GM18499 (cell line): ENCODE results near the gene TMEM43.
"Not testable (repeated sequence)": the region's sequence is repeated elsewhere in the genome, so short reads cannot be mapped to it uniquely, and the experiment has no call there.

ENCODE experiments used
- ATAC-seq: cut with Tn5 transposase; IDR thresholded peaks from one replicate; pipeline ENCODE4 v1.9.1; 2021; ENCODE audit warnings: moderate number of reproducible peaks; ENCODE audit not compliant: insufficient read depth, unreplicated experiment

The TMEM43 gene, protein sequence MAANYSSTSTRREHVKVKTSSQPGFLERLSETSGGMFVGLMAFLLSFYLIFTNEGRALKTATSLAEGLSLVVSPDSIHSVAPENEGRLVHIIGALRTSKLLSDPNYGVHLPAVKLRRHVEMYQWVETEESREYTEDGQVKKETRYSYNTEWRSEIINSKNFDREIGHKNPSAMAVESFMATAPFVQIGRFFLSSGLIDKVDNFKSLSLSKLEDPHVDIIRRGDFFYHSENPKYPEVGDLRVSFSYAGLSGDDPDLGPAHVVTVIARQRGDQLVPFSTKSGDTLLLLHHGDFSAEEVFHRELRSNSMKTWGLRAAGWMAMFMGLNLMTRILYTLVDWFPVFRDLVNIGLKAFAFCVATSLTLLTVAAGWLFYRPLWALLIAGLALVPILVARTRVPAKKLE

DNA sequence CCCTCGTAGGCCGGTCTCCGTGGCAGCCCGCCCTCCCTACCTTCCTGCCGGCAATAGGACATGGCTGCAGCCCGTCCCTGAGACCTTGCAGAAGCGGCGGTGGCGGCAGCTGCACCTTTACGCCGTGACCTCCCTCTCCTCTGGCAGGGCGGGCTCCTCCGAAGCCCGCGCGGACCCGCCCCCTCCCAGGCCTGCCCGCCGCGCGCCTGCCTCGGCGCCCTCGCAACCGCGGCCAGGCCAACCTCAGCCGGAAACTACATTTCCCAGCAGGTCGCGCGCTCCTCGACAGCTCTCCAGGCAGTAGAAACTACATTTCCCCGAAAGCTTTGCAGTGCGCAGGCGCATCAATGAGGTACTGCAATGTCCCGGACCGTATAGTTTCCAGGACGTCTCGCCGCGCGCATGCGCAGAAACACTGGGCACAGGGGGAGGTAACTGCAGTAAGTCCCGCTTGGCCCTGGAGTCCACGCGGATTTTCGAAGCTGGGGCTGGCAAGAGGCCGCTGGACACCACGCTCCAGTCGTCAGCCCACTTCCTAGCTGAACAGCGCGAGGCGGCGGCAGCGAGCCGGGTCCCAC, at the start of gene TMEM43, which contains the start of gene CHCHD4:
TSS of gene TMEM43 (plus strand) at position 438 of the 578 bp plus-strand sequence. CDS start 142 bp downstream, outside the sequence.
TSS of gene CHCHD4 (minus strand) at position 256 of the 578 bp plus-strand sequence. CDS start at position 62, 194 bp downstream.
- peak; percentile 88 for ATAC-seq

DNA sequence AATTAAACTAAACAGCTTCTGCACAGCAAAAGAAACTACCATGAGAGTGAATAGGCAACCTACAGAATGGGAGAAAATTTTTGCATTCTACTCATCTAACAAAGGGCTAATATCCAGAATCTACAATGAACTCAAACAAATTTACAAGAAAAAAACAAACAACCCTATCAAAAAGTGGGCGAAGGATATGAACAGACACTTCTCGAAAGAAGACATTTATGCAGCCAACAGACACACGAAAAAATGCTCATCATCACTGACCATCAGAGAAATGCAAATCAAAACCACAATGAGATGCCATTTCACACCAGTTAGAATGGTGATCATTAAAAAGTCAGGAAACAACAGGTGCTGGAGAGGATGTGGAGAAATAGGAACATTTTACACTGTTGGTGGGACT, 49.6 kb upstream of the TMEM43 start:
- not testable (repeated sequence) for ATAC-seq

DNA sequence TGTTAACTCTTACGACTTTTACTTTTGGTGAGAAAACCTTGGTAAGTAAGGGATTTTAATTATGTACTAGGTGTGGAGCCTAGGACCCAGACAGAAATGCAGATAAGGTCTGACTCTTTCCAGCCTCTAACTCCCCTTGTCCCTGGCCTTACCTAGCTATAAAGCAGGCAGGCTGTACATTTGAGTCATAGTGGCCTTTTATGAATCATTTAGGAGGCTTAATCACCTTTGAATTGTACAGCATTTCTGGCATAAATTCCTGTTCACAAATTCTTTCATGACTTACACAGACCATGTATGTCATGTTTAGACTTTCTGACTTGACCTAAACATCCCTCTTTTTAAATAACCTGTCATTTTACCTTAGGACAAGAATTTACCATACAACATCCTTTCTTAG, 47.5 kb upstream of the TMEM43 start:
- no peak for ATAC-seq

DNA sequence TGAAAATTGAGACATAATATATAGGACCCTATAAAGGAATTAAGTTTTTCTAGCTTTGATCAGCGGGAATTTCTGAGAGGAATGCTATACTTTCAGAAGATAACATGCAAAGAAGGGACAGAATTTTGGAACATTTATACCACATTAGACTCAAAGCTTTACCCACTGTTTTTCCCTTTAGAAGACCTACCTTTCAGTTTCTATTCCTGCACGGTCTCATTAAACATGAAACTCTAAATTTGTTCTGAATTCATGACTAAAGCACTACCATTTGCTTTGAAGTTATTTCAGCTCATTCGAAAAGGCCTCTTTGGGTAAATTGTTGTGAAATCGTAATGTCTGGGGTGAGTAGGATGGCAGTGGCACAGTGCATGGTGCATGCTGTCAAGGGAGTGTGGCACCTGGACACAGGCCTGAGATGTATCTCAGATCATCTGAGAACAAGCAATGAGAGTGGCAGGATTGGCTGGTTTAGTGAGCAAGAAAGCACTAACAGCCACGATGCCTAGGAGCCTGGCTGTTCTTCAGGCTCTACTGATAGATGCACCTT, 42.7 kb upstream of the TMEM43 start:
- no peak for ATAC-seq

DNA sequence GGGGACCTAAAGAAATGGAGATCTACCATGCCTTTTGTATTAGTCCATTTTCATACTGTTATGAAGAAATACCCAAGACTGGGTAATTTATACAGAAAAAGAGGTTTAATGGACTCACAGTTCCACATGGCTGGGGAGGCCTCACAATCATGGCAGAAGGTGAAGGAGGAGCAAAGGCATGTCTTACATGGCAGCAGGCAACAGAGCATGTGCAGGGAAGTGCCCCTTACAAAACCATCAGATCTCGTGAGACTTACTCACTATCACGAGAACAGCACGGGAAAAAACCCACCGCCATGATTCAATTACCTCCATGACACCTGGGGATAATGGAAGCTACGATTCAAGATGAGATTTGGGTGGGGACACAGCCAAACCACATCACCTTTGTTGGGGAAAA, 37.4 kb upstream of the TMEM43 start:
- ATAC-seq, result not testable (repeated sequence)

DNA sequence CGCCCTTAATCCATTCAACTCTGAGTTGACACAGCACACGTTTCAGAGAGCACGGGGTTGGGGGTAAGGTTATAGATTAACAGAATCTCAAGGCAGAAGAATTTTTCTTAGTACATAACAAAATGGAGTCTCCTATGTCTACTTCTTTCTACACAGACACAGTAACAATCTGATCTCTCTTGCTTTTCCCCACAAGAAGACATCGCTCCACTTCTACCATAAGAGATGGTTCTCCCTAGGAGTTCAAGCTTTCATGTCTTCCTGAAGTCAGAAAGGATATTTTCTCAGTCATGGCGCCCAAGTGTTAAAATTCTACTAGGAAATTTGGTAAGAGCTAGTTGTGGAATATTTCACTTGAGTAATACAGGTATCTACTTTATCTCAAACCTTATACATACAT, 32.9 kb upstream of the TMEM43 start:
- not testable (repeated sequence) for ATAC-seq

DNA sequence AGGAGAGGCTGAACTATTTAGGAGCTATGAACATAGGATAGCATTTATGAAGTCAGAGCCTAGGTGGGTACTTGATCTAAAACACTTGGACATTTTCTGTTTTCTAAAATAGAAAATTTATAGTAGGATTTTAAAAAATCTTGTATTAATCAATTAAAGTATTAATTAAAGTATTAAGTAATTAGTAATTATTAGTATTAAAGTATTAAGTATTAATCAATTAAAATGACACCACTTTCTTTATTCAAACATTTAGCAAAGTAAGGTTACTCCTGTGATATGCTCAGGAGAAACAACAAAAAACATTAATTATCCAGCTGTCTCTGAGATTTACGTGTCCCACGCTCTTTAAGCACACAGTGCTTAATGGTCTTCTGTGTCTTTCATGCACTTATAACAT, 32.4 kb upstream of the TMEM43 start:
- no peak for ATAC-seq

DNA sequence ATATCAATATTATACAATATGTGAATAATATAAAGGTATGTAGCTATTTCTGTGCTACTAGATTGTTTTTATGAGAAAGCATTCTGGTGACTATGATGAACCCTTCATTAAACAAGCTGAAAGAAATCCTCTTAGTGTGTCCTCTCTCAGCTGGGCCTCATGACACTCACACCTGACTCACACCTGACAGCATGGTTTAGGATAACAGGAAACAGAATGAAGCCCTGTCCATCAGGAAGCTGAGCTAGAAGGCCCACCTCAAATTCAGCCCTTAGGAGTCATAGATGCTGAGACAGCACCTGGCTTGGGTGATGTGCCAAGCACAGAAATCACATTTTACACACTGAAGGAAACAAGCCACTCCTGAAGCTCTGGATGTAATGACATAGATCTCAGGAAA, 31.0 kb upstream of the TMEM43 start:
- ATAC-seq, result no peak

DNA sequence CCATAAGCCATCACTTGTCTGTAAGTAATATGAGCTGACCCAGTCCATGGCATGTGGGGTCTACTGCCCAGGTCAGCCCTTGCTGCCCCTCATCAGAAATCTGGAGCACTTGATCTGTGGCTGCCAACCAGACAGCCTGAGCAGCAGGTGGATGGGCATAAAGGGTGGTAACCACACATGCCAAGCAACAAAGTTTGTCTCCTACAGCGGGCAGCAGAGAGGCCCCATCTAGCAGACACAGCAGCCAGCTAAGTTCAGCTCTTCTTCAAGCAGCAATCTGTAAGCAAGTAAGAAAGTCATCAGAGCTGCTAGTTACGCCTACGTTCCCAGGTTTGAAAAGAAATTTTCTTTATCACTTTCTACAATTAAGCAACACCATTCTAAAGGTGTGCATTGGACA, 28.1 kb upstream of the TMEM43 start:
- no peak for ATAC-seq

DNA sequence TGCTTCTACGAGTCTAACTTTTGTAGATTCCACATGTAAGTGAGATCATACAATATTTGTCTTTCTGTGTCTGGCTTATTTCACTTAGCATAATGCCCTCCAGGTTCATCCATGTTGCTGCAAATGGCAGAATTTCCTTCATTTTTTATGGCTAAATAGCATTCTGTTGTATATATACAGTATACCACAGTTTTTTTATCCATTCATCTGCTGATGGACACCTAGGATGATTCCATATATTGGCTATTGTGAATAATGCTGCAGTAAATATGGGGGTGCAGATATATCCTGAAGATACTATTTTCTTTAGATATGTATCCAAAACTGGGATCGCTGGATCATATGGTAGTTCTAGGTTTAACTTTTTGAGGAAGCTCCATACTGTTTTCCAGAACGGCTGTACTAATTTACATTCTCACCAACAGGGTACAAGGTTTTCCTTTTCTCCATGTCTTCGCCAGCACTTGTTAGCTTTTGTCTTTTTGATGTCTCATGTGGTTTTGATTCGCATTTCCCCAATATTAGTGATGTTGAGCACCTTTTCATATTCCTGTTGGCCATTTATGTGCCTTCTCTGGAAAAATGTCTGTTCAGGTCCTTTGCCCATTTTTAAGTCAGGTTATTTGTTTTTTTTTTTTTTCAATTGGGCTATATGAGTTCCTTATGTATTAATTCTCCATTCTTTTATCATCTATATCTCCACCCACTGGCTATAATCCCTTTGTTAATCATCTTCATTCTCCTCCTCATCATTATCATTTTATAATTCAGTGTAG, 27.0 kb upstream of the TMEM43 start:
- no peak for ATAC-seq

DNA sequence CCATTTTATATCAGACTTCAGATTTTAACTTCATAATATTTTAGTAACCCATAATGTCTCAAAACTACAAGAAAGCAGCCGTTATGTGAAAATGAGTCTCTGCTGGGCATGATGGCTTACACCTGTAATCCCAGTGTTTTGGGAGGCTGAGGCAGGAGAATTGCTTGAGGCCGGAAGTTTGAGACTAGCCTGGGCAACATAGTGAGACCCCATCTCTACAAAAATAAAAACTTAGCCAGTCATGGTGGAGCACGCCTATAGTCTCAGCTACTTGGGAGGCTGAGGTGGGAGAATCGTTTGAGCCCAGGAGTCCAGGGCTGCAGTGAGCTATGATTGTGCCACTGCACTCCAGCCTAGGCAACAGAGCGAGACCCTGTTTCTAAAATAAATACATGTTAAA, 15.0 kb upstream of the TMEM43 start:
- not testable (repeated sequence) for ATAC-seq

DNA sequence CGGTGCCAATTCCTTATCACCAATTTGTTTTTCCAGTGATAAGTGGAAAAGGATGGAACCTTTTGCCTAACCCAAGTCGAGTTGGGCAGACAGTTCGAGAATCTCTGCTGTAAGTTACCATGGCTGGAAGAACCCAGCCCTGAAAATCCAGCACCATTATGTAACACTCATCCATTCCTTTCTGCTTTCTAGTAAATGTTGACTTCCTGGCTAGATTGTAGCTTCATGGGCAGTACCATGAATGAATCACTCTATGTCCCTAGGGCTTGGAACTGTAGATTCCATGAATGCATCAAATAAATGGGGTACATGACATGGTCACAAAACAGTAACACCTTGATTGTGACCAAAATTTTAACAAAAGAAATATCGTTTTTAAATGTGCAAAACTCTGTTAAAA, 14.2 kb upstream of the TMEM43 start:
- ATAC-seq, result no peak

DNA sequence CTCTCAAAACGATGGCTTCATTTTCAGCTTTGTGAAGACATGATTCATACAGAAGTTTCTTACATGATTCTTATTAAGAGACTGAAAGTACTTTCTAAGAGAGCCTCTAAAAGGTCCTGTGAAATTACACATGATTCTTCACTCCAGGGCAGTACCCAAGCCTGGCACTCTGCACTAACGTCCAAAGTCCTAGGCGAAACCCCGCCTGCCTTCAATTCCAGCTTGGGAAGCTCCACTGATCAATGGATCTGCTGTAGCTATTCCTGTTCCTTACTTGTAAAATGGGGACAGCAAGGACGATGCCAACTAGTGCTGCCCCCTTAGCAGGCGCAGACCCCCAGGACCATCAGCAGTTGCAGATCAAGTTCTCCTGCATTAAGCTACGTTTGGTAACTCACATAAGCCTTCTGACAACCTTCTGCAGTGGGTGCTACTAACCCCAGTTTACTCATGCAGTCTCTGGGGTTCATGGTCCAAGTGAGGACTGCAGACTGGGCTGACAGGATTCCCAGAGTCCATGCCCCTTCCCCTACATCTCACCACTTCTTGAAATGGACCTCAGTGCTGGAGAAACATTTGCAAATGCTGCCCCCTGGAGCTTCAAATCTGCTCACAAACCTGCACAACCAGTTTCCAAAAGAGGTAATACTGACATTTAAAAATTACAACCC, 10.8 kb upstream of the TMEM43 start:
- ATAC-seq, result no peak

DNA sequence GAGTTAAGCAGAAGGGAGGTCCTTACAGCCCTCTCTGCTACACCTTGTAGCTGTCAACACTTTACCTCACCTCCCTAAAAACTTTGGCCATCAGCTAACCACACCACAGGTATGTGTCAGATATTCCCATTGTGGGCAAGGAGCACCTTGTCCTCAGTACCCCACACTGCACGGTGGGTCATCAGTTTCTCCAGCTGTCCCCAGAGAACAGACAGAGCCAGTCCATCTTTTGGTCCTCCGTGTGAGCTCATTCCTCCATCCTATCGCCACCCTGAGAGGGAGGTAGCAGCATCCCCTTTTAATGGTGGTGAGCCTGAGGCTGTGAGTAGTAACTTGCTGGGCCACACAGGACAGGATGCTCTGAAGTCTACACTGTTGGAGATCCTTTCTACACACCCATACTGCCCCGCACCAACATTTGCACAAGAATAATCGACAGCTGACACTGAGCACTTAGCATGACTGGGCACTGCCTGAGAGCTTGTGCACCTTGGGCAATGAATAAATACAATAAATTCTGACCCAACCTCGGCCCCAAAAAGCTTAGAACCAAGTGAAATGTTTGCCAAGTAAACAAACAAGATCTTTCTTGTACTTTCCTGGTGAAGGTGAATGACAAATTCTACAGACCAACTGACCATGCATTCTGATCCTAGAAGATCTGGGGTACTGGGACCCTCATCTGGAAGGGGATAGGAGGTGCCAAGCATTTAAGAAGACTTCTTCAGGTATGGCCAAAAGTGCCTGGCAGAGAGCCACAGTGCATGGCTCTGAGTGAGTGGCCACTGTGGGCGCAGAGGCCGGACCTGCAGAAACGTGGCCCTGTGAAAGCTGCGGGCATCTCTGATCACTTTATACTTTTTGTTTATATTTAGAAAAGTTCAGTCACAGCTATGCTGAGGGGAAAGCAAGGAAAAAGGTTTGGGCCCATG, 7.1 kb upstream of the TMEM43 start:
- no peak for ATAC-seq

DNA sequence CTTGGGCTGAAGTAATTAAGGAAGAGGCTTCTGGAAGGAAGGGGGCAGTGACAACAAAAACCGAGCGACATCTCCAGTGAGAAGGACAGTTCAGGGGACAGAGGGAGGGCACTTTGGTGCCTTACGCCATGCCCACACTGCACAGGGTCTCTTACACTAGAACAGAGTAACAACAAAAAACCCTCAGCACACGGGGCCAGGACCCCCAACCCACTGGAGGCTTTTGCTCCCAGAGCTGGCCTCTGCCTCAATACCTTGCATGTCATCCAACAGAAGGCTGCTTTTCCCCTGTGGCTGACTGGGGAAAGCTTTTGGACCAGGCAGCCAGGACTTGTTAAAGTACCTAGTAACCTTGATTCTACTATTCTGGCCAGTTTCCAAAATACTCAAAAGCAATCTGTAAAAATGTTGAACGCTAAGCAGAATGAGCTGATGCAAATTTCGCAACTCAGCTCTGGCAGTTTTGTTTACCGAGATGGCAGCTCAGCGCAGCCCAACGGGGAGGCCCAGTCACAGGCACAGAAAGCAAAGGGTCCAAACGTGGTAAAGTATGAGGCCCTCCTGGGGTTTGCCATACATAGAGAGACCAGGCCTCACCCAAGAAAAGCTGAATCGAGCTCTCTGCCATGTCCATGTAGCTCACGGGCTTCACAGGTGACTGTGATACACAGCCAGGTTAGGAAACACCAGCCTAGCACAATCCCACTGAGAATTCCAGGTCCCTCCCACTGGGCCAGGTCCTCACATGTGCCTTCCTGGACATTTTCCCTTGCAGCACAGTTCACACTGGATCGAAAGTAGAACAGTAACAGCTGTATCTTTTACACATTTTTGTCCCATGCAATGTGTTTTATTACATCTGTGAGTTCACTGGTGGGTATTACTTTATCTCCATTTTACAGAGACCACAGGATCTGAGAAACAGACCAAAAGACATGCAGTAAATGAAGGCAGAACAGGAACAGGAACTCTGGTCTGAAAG, 6.2 kb upstream of the TMEM43 start:
- ATAC-seq, result no peak

DNA sequence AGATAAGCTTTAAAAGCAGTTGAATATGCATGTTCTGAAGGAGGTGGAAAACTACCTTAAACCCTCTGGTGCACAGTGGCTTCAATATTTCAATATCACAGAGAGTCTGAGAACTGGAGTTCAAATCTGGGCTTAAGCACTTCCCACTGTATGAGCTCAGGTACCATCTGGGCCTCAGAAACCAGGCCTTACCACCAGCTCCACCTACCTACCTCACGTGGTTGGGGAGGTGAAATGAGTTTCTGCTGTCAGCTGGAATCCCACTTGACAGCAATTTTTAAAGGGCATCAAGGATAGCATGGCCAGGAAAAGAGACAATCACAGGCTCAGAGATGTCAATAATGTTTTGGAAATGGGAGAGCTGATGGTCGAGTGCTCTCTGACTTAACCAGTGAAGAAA, 5.2 kb upstream of the TMEM43 start:
- ATAC-seq, result no peak

DNA sequence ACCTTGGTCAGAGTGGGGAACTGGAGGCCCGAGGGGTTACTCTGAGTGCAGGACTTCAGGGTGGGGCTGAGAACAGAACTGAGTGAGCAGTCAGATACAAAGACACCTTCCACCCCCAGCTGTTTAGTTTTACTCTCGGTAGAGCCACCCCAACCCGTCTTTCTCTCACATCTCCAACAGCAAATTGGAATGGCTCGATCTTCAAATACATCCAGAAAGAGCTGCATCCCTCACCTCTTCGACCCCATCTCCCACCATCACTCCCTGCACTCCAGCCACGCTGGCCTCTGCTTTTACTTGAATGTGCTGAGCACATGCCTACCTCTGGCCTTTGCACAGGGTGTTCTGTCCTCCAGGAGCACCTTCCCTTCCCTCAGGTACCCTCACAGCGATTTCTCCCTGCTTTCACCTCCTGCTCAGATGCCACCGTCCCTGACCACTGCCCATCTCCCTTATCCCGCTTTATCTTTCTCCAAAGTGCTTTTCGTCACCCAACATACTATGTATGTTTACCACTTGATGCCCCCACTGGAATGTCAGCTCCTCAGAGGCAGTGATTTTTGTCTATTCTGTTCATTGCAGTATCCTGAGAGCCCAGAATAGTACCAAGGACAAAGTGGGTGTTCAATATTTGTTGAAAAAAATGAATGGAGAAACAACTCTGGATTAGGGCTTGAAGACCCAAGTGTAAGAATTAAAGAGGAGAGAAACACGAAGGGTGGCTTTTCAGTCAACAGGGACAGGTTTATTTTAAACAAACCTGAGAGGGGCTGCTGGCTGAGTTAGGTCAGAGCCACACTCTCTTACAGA, 4.5 kb upstream of the TMEM43 start:
- no peak for ATAC-seq
